DND-41 (cell line): ENCODE results near the gene LINC01488.
A peak's percentile ranks its signal among the peaks of the same experiment; 100 is the strongest.

ENCODE experiments used
- ATAC-seq: fragments of 200-7000 bp; cut with Tn5 transposase; 3 replicates; pipeline ENCODE4 v1.9.1; 2021; ENCODE audit warnings: low read depth; ENCODE audit not compliant: insufficient read depth
- DNase-seq: peaks from one replicate; pipeline ENCODE4 v3.0.0-alpha.2; 2020
- H2AFZ ChIP-seq: 2 replicates; pipeline ENCODE4 v1.6.0; 2012; ENCODE audit warnings: low read depth, low read length
- H3K27ac ChIP-seq: 2 replicates; pipeline ENCODE4 v1.5.1; 2012; ENCODE audit warnings: low read length, inconsistent platforms
- H3K27me3 ChIP-seq: fragments of 200-600 bp; sonication (generic); 2 replicates; pipeline ENCODE4 v1.6.0; 2012; ENCODE audit warnings: low read length, mild to moderate bottlenecking, inconsistent platforms; ENCODE audit not compliant: insufficient read depth, poor library complexity
- H3K36me3 ChIP-seq: 2 replicates; pipeline ENCODE4 v1.5.1; 2012; ENCODE audit warnings: low read length, inconsistent platforms; ENCODE audit not compliant: insufficient read depth
- H3K4me1 ChIP-seq: 2 replicates; pipeline ENCODE4 v1.5.1; 2012; ENCODE audit warnings: mild to moderate bottlenecking, low read length; ENCODE audit not compliant: insufficient read depth
- H3K4me2 ChIP-seq: 2 replicates; pipeline ENCODE4 v1.6.0; 2012; ENCODE audit warnings: mild to moderate bottlenecking, moderate library complexity, low read length, inconsistent platforms; ENCODE audit not compliant: insufficient read depth
- H3K4me3 ChIP-seq, 2 experiments: fragments of 200-600 bp in 1 of 2; shearing (Covaris generic) in 1 of 2; 2 replicates each; pipeline ENCODE4 v1.5.1; 2012 to 2016; ENCODE audit warnings: inconsistent platforms in 2 of 2, low read length in 2 of 2, mild to moderate bottlenecking in 2 of 2, low read depth in 1 of 2, moderate library complexity in 1 of 2
- H3K79me2 ChIP-seq: 2 replicates; pipeline ENCODE4 v1.6.0; 2012; ENCODE audit warnings: low read length, inconsistent platforms; ENCODE audit not compliant: insufficient read depth
- H3K9ac ChIP-seq: 2 replicates; pipeline ENCODE4 v1.6.0; 2012; ENCODE audit warnings: low read depth, mild to moderate bottlenecking, inconsistent platforms, low read length, moderate library complexity
- H3K9me3 ChIP-seq: 2 replicates; pipeline ENCODE4 v1.5.1; 2012; ENCODE audit warnings: low read length, moderate library complexity, mild to moderate bottlenecking, inconsistent platforms; ENCODE audit not compliant: insufficient read depth, severe bottlenecking
- H4K20me1 ChIP-seq: 2 replicates; pipeline ENCODE4 v1.6.0; 2012; ENCODE audit warnings: low read length; ENCODE audit not compliant: insufficient read depth
- EZH2 ChIP-seq: IDR thresholded peaks from 3 replicates; pipeline ENCODE4 v1.6.1; 2012; ENCODE audit warnings: borderline replicate concordance, low read depth, mild to moderate bottlenecking, moderate library complexity, low read length, inconsistent platforms; ENCODE audit not compliant: severe bottlenecking
- TF ChIP-seq, protein P1 (sequence below): IDR thresholded peaks from 2 replicates; pipeline ENCODE4 v1.5.1; 2012; ENCODE audit warnings: borderline replicate concordance, low read length, moderate library complexity, mild to moderate bottlenecking; ENCODE audit not compliant: poor library complexity, severe bottlenecking; ENCODE audit errors: extremely low read depth

The LINC01488 gene

DNA sequence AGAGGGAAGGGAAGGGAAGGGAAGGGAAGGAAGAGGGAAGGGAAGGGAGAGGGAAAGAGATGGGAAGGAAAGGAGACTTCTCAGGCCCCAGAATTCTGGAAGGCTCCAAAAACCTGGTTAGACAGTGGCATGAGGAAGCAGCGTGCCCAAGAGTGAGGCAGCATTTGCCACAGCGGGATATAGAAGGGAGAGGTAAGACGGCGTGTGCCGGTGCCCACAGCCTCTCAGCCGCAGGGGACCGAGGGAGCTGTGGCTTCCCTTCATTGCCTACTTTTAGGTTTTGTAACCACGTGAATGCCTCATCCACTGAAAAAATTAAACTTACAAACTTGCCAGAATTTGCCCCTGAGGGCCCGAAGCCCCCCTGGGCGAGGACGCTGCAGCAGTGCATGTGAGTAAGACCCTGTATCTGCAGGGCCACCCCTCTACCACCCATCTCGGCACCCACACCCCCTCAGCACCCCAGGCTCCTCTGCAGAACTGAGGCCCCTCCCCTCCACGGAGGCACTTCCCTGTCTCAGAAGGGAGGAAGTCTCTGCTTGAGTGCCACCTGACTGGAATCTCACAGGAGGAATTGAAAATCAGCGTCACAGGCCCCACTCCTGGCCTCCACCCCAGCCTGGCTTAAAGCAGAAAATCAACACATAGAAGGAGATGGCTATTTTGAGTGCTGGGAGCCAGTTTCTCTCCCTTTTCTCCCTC, 58.1 kb downstream of the LINC01488 start:
- TF ChIP-seq EZH2: no peak
- TF ChIP-seq, protein P1, sequence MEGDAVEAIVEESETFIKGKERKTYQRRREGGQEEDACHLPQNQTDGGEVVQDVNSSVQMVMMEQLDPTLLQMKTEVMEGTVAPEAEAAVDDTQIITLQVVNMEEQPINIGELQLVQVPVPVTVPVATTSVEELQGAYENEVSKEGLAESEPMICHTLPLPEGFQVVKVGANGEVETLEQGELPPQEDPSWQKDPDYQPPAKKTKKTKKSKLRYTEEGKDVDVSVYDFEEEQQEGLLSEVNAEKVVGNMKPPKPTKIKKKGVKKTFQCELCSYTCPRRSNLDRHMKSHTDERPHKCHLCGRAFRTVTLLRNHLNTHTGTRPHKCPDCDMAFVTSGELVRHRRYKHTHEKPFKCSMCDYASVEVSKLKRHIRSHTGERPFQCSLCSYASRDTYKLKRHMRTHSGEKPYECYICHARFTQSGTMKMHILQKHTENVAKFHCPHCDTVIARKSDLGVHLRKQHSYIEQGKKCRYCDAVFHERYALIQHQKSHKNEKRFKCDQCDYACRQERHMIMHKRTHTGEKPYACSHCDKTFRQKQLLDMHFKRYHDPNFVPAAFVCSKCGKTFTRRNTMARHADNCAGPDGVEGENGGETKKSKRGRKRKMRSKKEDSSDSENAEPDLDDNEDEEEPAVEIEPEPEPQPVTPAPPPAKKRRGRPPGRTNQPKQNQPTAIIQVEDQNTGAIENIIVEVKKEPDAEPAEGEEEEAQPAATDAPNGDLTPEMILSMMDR: no peak
- H3K27me3 ChIP-seq: peaks cover 5% of the 10 kb centered on the region
- no peak overlapping the region for H3K9ac ChIP-seq
- H3K79me2 ChIP-seq: no peaks in the 10 kb centered on the region
- H3K4me1 ChIP-seq: no peaks in the 10 kb centered on the region
- no peak overlapping the region for H3K4me3 ChIP-seq
- no peak overlapping the region for H3K27ac ChIP-seq
- H3K9me3 ChIP-seq: no peaks in the 10 kb centered on the region
- no peak overlapping the region for H3K4me2 ChIP-seq
- ATAC-seq: peak; percentile 44; the same call in 1 of the 3 replicates
- no peak for DNase-seq
- H3K36me3 ChIP-seq: no peaks in the 10 kb centered on the region
- H4K20me1 ChIP-seq: no peaks in the 10 kb centered on the region; the same call in 1 of the 2 replicates
- no peak overlapping the region for H2AFZ ChIP-seq

DNA sequence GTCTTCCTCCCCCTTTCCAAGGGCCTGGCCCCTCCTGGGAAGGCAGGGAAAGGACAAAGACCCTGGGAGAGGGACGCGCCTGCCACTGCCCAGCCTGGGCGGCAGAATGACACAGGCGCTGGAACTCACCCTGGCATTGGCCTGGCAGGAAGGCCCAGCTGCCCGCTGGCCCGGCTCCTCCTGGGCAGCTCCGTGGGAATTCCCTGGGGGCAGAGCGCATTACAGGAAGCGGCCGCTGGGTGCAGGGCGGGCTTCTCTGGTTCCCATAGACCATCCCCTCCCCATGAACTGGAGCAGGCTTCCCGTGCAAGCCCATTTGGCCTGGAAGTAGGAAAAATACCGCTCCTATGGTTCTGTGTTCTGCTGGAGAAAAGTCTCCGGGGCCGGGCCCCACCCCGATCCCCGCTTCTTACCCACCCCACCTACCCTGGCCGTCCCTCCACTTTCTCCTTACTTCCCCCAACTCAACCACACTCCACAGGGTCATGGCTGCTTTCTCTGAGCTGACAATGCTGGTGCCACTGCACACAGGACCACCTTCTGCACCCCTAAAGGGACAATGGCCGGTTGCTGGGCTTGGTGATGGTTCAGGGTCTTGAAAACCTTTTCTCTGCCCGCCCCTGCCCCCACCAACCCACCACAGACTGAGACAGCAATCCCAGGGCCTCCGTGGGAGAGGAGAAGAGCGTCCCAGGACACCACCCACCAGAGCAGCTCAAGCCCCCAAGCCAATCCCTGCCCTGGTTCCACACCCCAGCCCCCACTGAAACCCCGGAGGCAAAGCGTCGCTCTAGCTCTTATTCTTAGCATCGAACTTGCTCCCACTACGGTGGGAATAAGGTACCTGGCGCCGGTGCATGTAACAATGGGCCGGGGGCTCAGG, 58.9 kb downstream of the LINC01488 start:
- Histone ChIP-seq H2AFZ (no peak overlapping the region), H3K4me3 (no peak overlapping the region), H3K27ac (no peak overlapping the region), H3K79me2 (no peaks in the 10 kb centered on the region), H3K4me1 (no peaks in the 10 kb centered on the region), H3K36me3 (no peaks in the 10 kb centered on the region), H3K9ac (no peak overlapping the region), H4K20me1 (no peaks in the 10 kb centered on the region; the same call in 1 of the 2 replicates), H3K27me3 (peaks cover 5% of the 10 kb centered on the region), H3K4me2 (no peak overlapping the region), H3K9me3 (no peaks in the 10 kb centered on the region)
- DNase-seq (no peak), ATAC-seq (no peak)
- TF ChIP-seq, protein P1: no peak
- no peak for TF ChIP-seq EZH2

DNA sequence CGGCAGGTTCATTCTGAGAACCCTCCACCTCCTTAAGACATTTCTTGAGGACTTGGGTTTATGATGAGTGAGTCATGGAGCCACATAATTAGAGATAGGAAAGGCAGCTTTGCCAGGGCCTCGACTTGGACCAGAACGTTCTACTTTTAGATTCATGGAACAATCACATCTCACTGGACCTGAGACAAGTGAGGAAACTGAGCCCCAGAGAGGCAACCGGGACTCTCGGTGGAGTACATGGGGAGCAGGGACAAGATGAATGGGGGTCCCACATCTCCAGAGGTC, 59.5 kb downstream of the LINC01488 start:
- ATAC-seq (no peak), DNase-seq (no peak)
- no peaks in the 10 kb centered on the region; the same call in 1 of the 2 replicates for H4K20me1 ChIP-seq
- no peak overlapping the region for H3K27ac ChIP-seq
- no peaks in the 10 kb centered on the region for H3K79me2 ChIP-seq
- no peaks in the 10 kb centered on the region for H3K4me1 ChIP-seq
- no peaks in the 10 kb centered on the region for H3K36me3 ChIP-seq
- no peak overlapping the region for H3K4me2 ChIP-seq
- no peaks in the 10 kb centered on the region for H3K9me3 ChIP-seq
- no peak overlapping the region for H3K9ac ChIP-seq
- no peak overlapping the region for H2AFZ ChIP-seq
- no peak for TF ChIP-seq EZH2
- TF ChIP-seq, protein P1: no peak
- H3K4me3 ChIP-seq: no peak overlapping the region
- peaks cover 5% of the 10 kb centered on the region for H3K27me3 ChIP-seq
